ENCODE measurements around the gene LMF1. TPM values are rescaled to one million over a fixed set of nuclear protein-coding genes. Genes with fewer than 3 reads are reported as not detected.
A peak's percentile ranks its signal among the peaks of the same experiment; 100 is the strongest.

The LMF1 gene
- total and polyA plus RNA-seq, 3 donors from 2014 or later: 12.5 to 83.4 (median 66.6) TPM

- Histone ChIP-seq H3K27ac (no peak overlapping the region), H3K4me3 (no peak overlapping the region), H3K4me1 (no peaks in the 10 kb centered on the region), H3K9me3 (no peaks in the 10 kb centered on the region), H3K27me3 (no peaks in the 10 kb centered on the region), H3K36me3 (ENCODE audit: low read depth, missing control alignments) (no peaks in the 10 kb centered on the region)
- WGBS, 2 donors: 92 to 94% methylated on average over 23 to 26 of the region's 26 CpGs
- DNase-seq: no peak
- intact Hi-C loops (cut with DNase I; ENCODE audit: low total_unique reads): no loop called here
- TF ChIP-seq CTCF (IDR thresholded peaks at IDR 0.05): no peak
- no peak for TF ChIP-seq POLR2A (IDR thresholded peaks at IDR 0.05)
These were observed 56.9 kb downstream of the LMF1 start for GRCh38 chr16:913817-914439.

- Histone ChIP-seq H3K27ac (no peak overlapping the region), H3K36me3 (ENCODE audit: low read depth, missing control alignments) (no peaks in the 10 kb centered on the region), H3K9me3 (no peaks in the 10 kb centered on the region), H3K4me1 (no peaks in the 10 kb centered on the region), H3K4me3 (no peak overlapping the region), H3K27me3 (no peaks in the 10 kb centered on the region)
- no peak for TF ChIP-seq POLR2A (IDR thresholded peaks at IDR 0.05)
- TF ChIP-seq CTCF (IDR thresholded peaks at IDR 0.05): no peak
- peak; percentile 31 for DNase-seq
- intact Hi-C loops (cut with DNase I; ENCODE audit: low total_unique reads): no loop called here
- WGBS, 2 donors: 93 to 98% methylated on average over 25 to 51 of the region's 56 CpGs
These were observed 57.8 kb downstream of the LMF1 start for GRCh38 chr16:912684-913613.

GRCh38 chr16:912322-912683 lies 58.5 kb downstream of the LMF1 start:
- H3K36me3 ChIP-seq (ENCODE audit: low read depth, missing control alignments): no peaks in the 10 kb centered on the region
- intact Hi-C loops (cut with DNase I; ENCODE audit: low total_unique reads): no loop called here

GRCh38 chr16:911604-912321 lies 59.0 kb downstream of the LMF1 start:
- 96 to 98% methylated on average over 16 to 24 of the region's 24 CpGs for WGBS, 2 donors
- TF ChIP-seq CTCF (IDR thresholded peaks at IDR 0.05): no peak
- no peak for TF ChIP-seq POLR2A (IDR thresholded peaks at IDR 0.05)

More at GRCh38 chr16:912322-912683, 58.5 kb downstream of the LMF1 start:
- no peak for DNase-seq
- Histone ChIP-seq H3K27me3 (no peaks in the 10 kb centered on the region), H3K27ac (no peak overlapping the region), H3K4me1 (no peaks in the 10 kb centered on the region), H3K9me3 (no peaks in the 10 kb centered on the region), H3K4me3 (no peak overlapping the region)
- TF ChIP-seq POLR2A (IDR thresholded peaks at IDR 0.05): no peak
- TF ChIP-seq CTCF (IDR thresholded peaks at IDR 0.05): no peak
- WGBS, 2 donors: 94 to 96% methylated on average over 11 to 19 of the region's 19 CpGs

More at GRCh38 chr16:911604-912321, 59.0 kb downstream of the LMF1 start:
- Histone ChIP-seq H3K36me3 (ENCODE audit: low read depth, missing control alignments) (no peaks in the 10 kb centered on the region), H3K27me3 (no peaks in the 10 kb centered on the region), H3K9me3 (no peaks in the 10 kb centered on the region), H3K4me3 (no peak overlapping the region), H3K4me1 (no peaks in the 10 kb centered on the region), H3K27ac (no peak overlapping the region)
- DNase-seq: no peak
- intact Hi-C loops (cut with DNase I; ENCODE audit: low total_unique reads): no loop called here
